Measurements from ENCODE around the gene MAPKAP1.
"Not testable (repeated sequence)": the region's sequence is repeated elsewhere in the genome, so short reads cannot be mapped to it uniquely, and the experiment has no call there.

MAPKAP1 gene

GRCh38 chr9:125570246-125570645 is 136.8 kb downstream of the MAPKAP1 start:
- H3K27ac ChIP-seq (replicated peaks): no peak overlapping the region
- no peak overlapping the region for H3K4me3 ChIP-seq (replicated peaks; ENCODE audit: insufficient read depth, low read length)
- TF ChIP-seq, protein P1, sequence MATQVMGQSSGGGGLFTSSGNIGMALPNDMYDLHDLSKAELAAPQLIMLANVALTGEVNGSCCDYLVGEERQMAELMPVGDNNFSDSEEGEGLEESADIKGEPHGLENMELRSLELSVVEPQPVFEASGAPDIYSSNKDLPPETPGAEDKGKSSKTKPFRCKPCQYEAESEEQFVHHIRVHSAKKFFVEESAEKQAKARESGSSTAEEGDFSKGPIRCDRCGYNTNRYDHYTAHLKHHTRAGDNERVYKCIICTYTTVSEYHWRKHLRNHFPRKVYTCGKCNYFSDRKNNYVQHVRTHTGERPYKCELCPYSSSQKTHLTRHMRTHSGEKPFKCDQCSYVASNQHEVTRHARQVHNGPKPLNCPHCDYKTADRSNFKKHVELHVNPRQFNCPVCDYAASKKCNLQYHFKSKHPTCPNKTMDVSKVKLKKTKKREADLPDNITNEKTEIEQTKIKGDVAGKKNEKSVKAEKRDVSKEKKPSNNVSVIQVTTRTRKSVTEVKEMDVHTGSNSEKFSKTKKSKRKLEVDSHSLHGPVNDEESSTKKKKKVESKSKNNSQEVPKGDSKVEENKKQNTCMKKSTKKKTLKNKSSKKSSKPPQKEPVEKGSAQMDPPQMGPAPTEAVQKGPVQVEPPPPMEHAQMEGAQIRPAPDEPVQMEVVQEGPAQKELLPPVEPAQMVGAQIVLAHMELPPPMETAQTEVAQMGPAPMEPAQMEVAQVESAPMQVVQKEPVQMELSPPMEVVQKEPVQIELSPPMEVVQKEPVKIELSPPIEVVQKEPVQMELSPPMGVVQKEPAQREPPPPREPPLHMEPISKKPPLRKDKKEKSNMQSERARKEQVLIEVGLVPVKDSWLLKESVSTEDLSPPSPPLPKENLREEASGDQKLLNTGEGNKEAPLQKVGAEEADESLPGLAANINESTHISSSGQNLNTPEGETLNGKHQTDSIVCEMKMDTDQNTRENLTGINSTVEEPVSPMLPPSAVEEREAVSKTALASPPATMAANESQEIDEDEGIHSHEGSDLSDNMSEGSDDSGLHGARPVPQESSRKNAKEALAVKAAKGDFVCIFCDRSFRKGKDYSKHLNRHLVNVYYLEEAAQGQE (IDR thresholded peaks at IDR 0.05; ENCODE audit: insufficient replicate concordance, low read depth): no peak
- TF ChIP-seq GABPA (IDR thresholded peaks at IDR 0.05; ENCODE audit: low read depth): no peak
- no peak for TF ChIP-seq POLR2AphosphoS5 (IDR thresholded peaks at IDR 0.05; ENCODE audit: low read depth)
- TF ChIP-seq CTCF (IDR thresholded peaks at IDR 0.05; ENCODE audit: insufficient read depth, low read length): no peak
- TF ChIP-seq SPI1 (IDR thresholded peaks at IDR 0.05; ENCODE audit: borderline replicate concordance, low read depth): no peak
- H3K27me3 ChIP-seq (ENCODE audit: insufficient read depth, poor library complexity, severe bottlenecking): no peaks in the 10 kb centered on the region
- no peak for DNase-seq (ENCODE audit: low read depth in 1 of 2, low spot score in 1 of 2)

DNA sequence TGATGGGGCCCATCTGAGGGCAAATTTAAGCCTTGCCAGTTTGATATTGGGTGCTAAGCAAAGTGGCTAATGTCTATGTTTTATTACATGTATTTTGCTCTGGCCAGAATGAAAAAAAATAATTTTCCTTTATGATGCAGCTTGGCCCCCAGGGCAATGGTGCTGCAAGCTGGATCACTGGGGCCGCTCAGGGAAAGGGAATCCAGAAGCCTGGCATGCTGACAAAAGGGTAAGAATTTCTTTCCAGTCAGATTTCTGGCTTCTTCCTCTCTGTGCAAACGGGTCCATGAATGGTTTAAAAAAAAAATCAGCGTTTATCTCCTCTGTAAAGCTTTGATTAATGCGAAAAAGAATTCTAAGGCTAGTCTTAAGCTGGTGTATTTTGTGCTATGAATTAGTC is 138.4 kb downstream of the MAPKAP1 start:
- Histone ChIP-seq H3K27me3 (ENCODE audit: insufficient read depth, poor library complexity, severe bottlenecking) (no peaks in the 10 kb centered on the region), H3K4me3 (replicated peaks; ENCODE audit: insufficient read depth, low read length) (no peak overlapping the region), H3K27ac (replicated peaks) (no peak overlapping the region)
- no peak for TF ChIP-seq POLR2AphosphoS5 (IDR thresholded peaks at IDR 0.05; ENCODE audit: low read depth)
- TF ChIP-seq, protein P1 (IDR thresholded peaks at IDR 0.05; ENCODE audit: insufficient replicate concordance, low read depth): no peak
- TF ChIP-seq SPI1 (IDR thresholded peaks at IDR 0.05; ENCODE audit: borderline replicate concordance, low read depth): no peak
- DNase-seq (ENCODE audit: low read depth in 1 of 2, low spot score in 1 of 2): no peak

DNA sequence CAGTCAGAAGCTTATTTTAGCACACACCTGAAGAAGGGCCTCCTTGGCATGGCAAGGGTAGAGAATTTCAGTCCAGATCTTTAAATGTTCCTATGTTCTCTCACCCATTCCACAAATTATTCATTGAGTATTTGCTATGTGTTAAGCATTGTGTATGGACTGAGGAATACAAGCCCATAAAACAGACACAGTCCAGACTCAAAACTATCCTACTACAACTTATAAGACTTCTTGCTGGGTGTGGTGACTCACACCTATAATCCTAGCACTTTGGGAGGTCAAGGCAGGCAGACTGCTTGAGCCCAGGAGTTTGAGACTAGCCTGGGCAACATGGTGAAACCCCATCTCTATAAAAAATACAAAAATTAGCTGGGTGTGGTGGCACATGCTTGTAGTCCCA is 141.0 kb downstream of the MAPKAP1 start:
- not testable (repeated sequence) for H3K27ac ChIP-seq (replicated peaks); H3K27me3 ChIP-seq (ENCODE audit: insufficient read depth, poor library complexity, severe bottlenecking); DNase-seq (ENCODE audit: low read depth in 1 of 2, low spot score in 1 of 2); H3K4me3 ChIP-seq (replicated peaks; ENCODE audit: insufficient read depth, low read length)

DNA sequence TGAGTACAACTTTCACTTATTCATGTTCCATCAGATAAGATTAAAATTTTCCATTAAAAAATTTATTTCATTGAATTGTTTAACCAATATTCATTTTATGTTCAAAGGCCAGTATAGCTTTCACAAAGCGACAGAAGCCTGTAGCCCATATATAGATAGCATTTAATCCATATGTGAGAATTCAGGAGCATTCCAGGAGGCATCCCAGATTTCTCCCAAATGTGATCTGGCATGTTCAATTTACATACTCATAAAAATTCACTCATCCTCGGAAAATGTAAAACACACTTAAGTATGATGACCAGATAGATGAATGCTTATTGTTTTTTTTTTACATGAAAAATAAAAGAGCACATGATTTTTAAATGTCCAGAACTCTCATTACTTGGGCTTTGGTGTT is 141.9 kb downstream of the MAPKAP1 start:
- TF ChIP-seq GABPA (IDR thresholded peaks at IDR 0.05; ENCODE audit: low read depth) (no peak), POLR2AphosphoS5 (IDR thresholded peaks at IDR 0.05; ENCODE audit: low read depth) (no peak), SPI1 (IDR thresholded peaks at IDR 0.05; ENCODE audit: borderline replicate concordance, low read depth) (no peak), CTCF (IDR thresholded peaks at IDR 0.05; ENCODE audit: insufficient read depth, low read length) (no peak)
- TF ChIP-seq, protein P1 (IDR thresholded peaks at IDR 0.05; ENCODE audit: insufficient replicate concordance, low read depth): no peak
- H3K27ac ChIP-seq (replicated peaks): no peak overlapping the region
- no peak overlapping the region for H3K4me3 ChIP-seq (replicated peaks; ENCODE audit: insufficient read depth, low read length)
- DNase-seq (ENCODE audit: low read depth in 1 of 2, low spot score in 1 of 2): no peak
- H3K27me3 ChIP-seq (ENCODE audit: insufficient read depth, poor library complexity, severe bottlenecking): no peaks in the 10 kb centered on the region

Data from HL-60 (cell line).